ENCODE results near the gene TMEM109.

TMEM109 gene

DNA sequence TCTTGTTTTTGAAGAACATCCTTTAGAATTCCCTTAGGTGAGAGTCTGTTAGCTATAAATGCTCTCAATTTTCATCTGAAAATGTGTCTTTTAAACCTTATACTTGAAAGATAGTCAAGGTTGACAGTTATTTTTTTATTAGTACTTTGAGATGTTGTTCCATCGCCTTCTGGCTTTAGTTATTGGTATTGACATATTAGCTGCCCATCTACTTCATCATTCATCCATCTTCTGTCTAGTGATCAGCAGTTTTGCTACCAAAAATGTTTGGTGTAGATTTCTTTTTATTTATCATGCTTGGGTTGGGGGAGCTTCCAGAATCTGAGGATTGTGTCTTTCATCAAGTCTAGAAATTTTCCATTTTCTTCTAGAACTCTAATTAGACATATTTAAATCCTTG lies 54.3 kb downstream of the TMEM109 start:
- TF ChIP-seq, protein P1, sequence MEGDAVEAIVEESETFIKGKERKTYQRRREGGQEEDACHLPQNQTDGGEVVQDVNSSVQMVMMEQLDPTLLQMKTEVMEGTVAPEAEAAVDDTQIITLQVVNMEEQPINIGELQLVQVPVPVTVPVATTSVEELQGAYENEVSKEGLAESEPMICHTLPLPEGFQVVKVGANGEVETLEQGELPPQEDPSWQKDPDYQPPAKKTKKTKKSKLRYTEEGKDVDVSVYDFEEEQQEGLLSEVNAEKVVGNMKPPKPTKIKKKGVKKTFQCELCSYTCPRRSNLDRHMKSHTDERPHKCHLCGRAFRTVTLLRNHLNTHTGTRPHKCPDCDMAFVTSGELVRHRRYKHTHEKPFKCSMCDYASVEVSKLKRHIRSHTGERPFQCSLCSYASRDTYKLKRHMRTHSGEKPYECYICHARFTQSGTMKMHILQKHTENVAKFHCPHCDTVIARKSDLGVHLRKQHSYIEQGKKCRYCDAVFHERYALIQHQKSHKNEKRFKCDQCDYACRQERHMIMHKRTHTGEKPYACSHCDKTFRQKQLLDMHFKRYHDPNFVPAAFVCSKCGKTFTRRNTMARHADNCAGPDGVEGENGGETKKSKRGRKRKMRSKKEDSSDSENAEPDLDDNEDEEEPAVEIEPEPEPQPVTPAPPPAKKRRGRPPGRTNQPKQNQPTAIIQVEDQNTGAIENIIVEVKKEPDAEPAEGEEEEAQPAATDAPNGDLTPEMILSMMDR (IDR thresholded peaks at IDR 0.05; ENCODE audit: insufficient read depth, low read depth, low read length, missing control alignments): no peak
- no peak overlapping the region for H3K4me3 ChIP-seq (ENCODE audit: low read depth, low read length)
- no peak for DNase-seq (ENCODE audit: low read depth)

DNA sequence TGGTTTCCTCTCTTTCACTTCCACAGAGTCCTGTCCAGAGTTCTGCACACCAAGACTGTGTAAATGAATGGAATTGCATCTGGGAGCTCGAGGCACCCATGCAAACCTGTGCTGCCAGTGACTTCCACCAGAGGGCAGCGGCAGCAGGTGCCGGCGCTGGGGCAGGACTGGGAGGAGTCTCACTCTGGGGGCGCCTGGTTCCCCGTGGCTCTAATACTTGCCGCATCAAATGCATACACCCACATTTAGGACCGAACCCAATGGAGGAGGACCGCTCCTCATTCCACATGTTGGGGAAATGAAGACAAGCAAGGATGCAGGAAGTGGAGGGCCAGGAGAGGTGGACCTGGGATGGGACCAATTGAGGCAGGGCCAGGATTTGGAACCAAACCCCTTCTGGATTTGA lies 56.4 kb downstream of the TMEM109 start:
- peak; percentile 77 for DNase-seq (ENCODE audit: low read depth)
- TF ChIP-seq, protein P1 (IDR thresholded peaks at IDR 0.05; ENCODE audit: insufficient read depth, low read depth, low read length, missing control alignments): peak; percentile 96
- no peak overlapping the region for H3K4me3 ChIP-seq (ENCODE audit: low read depth, low read length)

DNA sequence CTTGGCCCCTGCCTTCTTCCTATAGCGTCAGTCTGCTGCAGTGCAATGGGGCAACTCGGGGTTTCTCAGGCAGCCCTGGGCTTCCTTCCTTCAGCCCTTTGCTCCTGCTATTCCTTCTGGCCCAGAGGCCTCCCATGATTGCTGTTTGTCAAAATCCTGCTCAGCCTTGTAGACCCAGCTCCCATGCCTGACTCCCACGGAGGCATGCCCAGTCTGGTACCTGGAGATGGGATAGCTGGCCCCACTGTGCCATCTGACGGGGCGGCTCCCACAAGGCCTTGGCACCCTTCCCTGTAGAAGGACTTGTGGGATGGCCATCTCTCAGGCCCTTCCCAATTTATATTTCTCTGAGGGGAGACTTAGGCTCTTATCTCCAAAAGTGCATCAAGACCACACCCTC lies 56.9 kb downstream of the TMEM109 start:
- TF ChIP-seq, protein P1 (IDR thresholded peaks at IDR 0.05; ENCODE audit: insufficient read depth, low read depth, low read length, missing control alignments): no peak
- DNase-seq (ENCODE audit: low read depth): no peak
- no peak overlapping the region for H3K4me3 ChIP-seq (ENCODE audit: low read depth, low read length)

DNA sequence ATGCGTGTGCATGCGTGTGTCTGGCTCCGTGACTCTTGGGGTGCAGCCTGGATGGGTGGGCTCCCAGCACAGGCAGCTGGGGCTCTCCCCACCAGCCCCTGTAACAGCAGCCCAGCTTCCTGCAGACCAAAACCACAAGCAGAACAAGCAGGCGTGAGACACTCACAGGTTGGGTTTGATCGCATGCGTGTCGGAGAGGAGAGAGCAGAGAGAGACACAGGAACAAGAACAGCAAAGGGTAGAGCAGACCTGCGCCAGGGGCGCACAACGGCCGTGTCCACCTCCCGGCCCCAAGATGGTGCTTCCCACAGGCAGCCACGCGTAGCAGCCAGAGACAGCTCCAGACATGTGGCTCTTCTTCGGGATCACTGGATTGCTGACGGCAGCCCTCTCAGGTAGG lies 57.6 kb downstream of the TMEM109 start, which contains the start of gene CD6:
CD6 (plus strand) TSS at position 161 of the 400 bp plus-strand sequence; CDS start at position 347, 186 bp downstream.
- H3K4me3 ChIP-seq (ENCODE audit: low read depth, low read length): no peak within 1 kb of the TSS
- DNase-seq (ENCODE audit: low read depth): peak; percentile 35
- TF ChIP-seq, protein P1 (IDR thresholded peaks at IDR 0.05; ENCODE audit: insufficient read depth, low read depth, low read length, missing control alignments): no peak

DNA sequence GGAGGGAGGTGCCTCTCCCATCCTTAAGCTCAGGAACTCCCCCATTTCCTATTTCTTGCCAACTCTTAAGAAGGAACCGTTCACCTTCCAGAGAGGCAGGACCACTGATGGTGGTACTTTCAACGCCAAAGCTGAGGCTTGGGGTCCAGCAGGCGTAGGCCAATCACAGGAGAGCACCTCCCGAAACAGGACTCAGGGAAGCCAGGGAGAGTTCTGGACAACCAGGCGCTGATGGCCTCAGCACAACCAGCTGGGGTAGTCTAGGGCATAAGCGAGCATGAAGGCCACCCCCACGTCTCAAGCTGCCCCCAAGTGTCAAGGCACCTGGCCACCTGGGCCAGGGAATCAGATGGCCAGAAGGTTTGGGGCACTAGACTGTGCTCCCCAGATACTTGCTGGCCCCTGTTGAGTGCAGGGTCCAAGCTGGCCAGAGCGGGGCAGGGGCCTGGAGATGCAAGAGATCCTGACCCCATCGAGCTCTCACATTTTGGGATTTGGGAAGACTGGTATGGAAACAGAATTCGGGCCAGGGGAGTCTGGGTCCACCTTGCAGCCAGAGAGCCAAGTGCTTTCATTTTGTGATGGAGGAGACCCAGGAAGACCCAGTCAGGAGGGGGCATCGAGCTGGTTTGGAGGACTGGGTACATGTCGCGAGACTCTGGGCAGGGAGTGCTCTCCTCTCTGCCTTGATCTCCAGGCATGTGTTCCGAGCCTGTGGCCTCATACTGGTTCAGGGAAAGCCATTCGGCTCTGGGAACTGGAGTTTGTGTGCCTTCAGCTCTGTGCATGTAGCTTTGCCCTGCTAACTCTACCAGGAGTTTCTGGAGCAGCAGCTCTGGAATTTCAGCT lies 58.4 kb downstream of the TMEM109 start:
- no peak for DNase-seq (ENCODE audit: low read depth)
- H3K4me3 ChIP-seq (ENCODE audit: low read depth, low read length): no peak overlapping the region

More for the DNA sequence above, 58.4 kb downstream of the TMEM109 start:
- TF ChIP-seq, protein P1 (IDR thresholded peaks at IDR 0.05; ENCODE audit: insufficient read depth, low read depth, low read length, missing control alignments): no peak
